Fibroblast of pulmonary artery (primary cell): ENCODE results near the gene SEMA4G.

Experiments
- DNase-seq: peaks from one replicate; pipeline ENCODE4 v3.0.0-alpha.2; 2010; ENCODE audit warnings: low read depth
- H3K4me3 ChIP-seq: replicated peaks from 2 replicates; pipeline ENCODE4 v1.5.1; 2011; ENCODE audit warnings: low read depth, mild to moderate bottlenecking, control low read depth, low read length, moderate library complexity
- CTCF ChIP-seq: IDR thresholded peaks from 2 replicates; pipeline ENCODE4 v1.5.1; 2011; ENCODE audit warnings: mild to moderate bottlenecking, control low read depth, low read length, inconsistent platforms; ENCODE audit errors: missing control alignments

SEMA4G gene

GRCh38 chr10:100939763-100940344 lies 29.4 kb upstream of the SEMA4G start:
- DNase-seq: peak; percentile 7
- no peak overlapping the region for H3K4me3 ChIP-seq
- no peak for TF ChIP-seq CTCF

GRCh38 chr10:100942229-100942628 lies 27.1 kb upstream of the SEMA4G start:
- DNase-seq: no peak
- TF ChIP-seq CTCF: no peak
- no peak overlapping the region for H3K4me3 ChIP-seq

- DNase-seq: no peak
- H3K4me3 ChIP-seq: no peak overlapping the region
- TF ChIP-seq CTCF: no peak
Observed at GRCh38 chr10:100943508-100943907, 25.8 kb upstream of the SEMA4G start.

- DNase-seq: no peak
- TF ChIP-seq CTCF: no peak
- H3K4me3 ChIP-seq: no peak overlapping the region
Observed at GRCh38 chr10:100945754-100946153, 23.6 kb upstream of the SEMA4G start.

GRCh38 chr10:100948916-100949315 lies 20.4 kb upstream of the SEMA4G start:
- TF ChIP-seq CTCF: no peak
- DNase-seq: no peak
- H3K4me3 ChIP-seq: no peak overlapping the region

- TF ChIP-seq CTCF: no peak
- DNase-seq: no peak
- H3K4me3 ChIP-seq: no peak overlapping the region
Observed at GRCh38 chr10:100960251-100960650, 9.1 kb upstream of the SEMA4G start.

GRCh38 chr10:100962351-100963080 lies 6.8 kb upstream of the SEMA4G start:
- H3K4me3 ChIP-seq: no peak overlapping the region
- TF ChIP-seq CTCF: no peak
- DNase-seq: no peak
